K562 (cell line): ENCODE measurements around the gene MBNL2. TPM values are rescaled to one million over a fixed set of nuclear protein-coding genes. Genes with fewer than 3 reads are reported as not detected.

Experiments
- ATAC-seq: fragments of 200-7000 bp; cut with Tn5 transposase; 3 replicates; pipeline ENCODE4 v1.9.1; 2020; ENCODE audit warnings: moderate library complexity
- BruUV-seq: library from RNA; stranded (reverse); fragments of 400-500 nt; replicated peaks from 2 replicates; lab custom pipeline; 2021; lab: Mats Ljungman, UMichigan
- CTCF ChIA-PET: fragments of 300-600 bp; formaldehyde crosslinking; extraction: SDS; loops from one replicate; lab custom pipeline; 2021; ENCODE audit warnings: low intra/inter-chr PET ratio; lab: Yijun Ruan, JAX
- POLR2A ChIA-PET: fragments of 300-600, 350-650 bp; sonication (Branson Sonifier 250); formaldehyde crosslinking; extraction: SDS; loops from one replicate; lab custom pipeline; 2021; ENCODE audit warnings: antibody characterized with exemption, inconsistent platforms; lab: Yijun Ruan, JAX
- DNase-seq, 4 experiments: peaks; one replicate each; pipeline versions ENCODE4 v3.0.0 to v3.0.0-alpha.2; 2011 to 2018; ENCODE audit warnings: low spot score in 3 of 4, mixed read lengths in 3 of 4; ENCODE audit errors: extremely low read depth in 1 of 4
- FAIRE-seq: peaks from 2 replicates; lab custom pipeline; 2011; peaks lifted over from hg19 to GRCh38; lab: Jason Lieb, UNC
- H2AFZ ChIP-seq: 2 replicates; pipeline ENCODE4 v1.6.0; 2011; ENCODE audit warnings: low read depth, low read length, control low read depth, inconsistent platforms
- H3K27ac ChIP-seq: fragments of 200-600 bp; 3 replicates; pipeline ENCODE4 v1.8.0; 2011; ENCODE audit warnings: low read depth, mild to moderate bottlenecking, control low read depth, inconsistent platforms, low read length, moderate library complexity, mixed read lengths; ENCODE audit errors: extremely low read depth
- H3K27me3 ChIP-seq, 2 experiments: fragments of 300-600 bp in 1 of 2; 2 replicates in 1 of 2; 3 replicates in 1 of 2; pipeline versions ENCODE4 v1.6.0 to v1.8.0; 2011; ENCODE audit warnings: inconsistent platforms in 2 of 2, low read length in 2 of 2, mild to moderate bottlenecking in 1 of 2, mixed read lengths in 1 of 2, moderate library complexity in 1 of 2; ENCODE audit not compliant: control insufficient read depth in 2 of 2, insufficient read depth in 2 of 2
- H3K36me3 ChIP-seq: fragments of 300-600 bp; 3 replicates; pipeline ENCODE4 v1.8.0; 2011; ENCODE audit warnings: mild to moderate bottlenecking, low read length, inconsistent platforms; ENCODE audit not compliant: control insufficient read depth, insufficient read depth
- H3K4me1 ChIP-seq, 2 experiments: fragments of 200-600 bp in 1 of 2; replicated peaks in 1 of 2; 2 replicates in 1 of 2; 3 replicates in 1 of 2; pipeline versions ENCODE4 v1.5.1 to v1.8.0; 2011; ENCODE audit warnings: inconsistent platforms in 2 of 2, low read length in 2 of 2, mild to moderate bottlenecking in 1 of 2, mixed read lengths in 1 of 2, moderate library complexity in 1 of 2; ENCODE audit not compliant: control insufficient read depth in 2 of 2, insufficient read depth in 2 of 2
- H3K4me2 ChIP-seq: 2 replicates; pipeline ENCODE4 v1.6.1; 2011; ENCODE audit warnings: low read length, control low read depth, inconsistent platforms, mixed read lengths; ENCODE audit not compliant: insufficient read depth
- H3K4me3 ChIP-seq: fragments of 200-600 bp; sonication (generic), shearing (Covaris generic); 2 replicates; pipeline ENCODE4 v1.5.1; 2016; ENCODE audit warnings: control low read depth, inconsistent platforms
- H3K79me2 ChIP-seq: fragments of 200-600 bp; 3 replicates; pipeline ENCODE4 v1.8.0; 2011; ENCODE audit warnings: low read length, inconsistent platforms; ENCODE audit not compliant: control insufficient read depth, insufficient read depth
- H3K9ac ChIP-seq, 2 experiments: 2 replicates each; pipeline versions ENCODE4 v1.6.0 to v1.6.1; 2011; ENCODE audit warnings: low read depth in 2 of 2, low read length in 2 of 2, control low read depth in 1 of 2, inconsistent platforms in 1 of 2, mild to moderate bottlenecking in 1 of 2, mixed read lengths in 1 of 2; ENCODE audit not compliant: insufficient read depth in 1 of 2
- H3K9me1 ChIP-seq: one replicate; pipeline ENCODE4 v1.6.0; 2011; ENCODE audit warnings: inconsistent platforms, mild to moderate bottlenecking, low read length, moderate library complexity; ENCODE audit not compliant: control insufficient read depth, insufficient read depth
- H3K9me3 ChIP-seq: replicated peaks from 2 replicates; pipeline ENCODE4 v1.5.1; 2011; ENCODE audit warnings: low read depth, low read length, inconsistent platforms; ENCODE audit not compliant: control insufficient read depth, insufficient read depth
- H4K20me1 ChIP-seq: replicated peaks from 2 replicates; pipeline ENCODE4 v1.6.1; 2011; ENCODE audit warnings: low read length, inconsistent platforms, mixed read lengths; ENCODE audit not compliant: control insufficient read depth, insufficient read depth
- MECOM ChIP-seq: fragments of 250-450 bp; sonication (Bioruptor Pico); IDR thresholded peaks from 2 replicates; pipeline ENCODE4 v1.8.0; 2022; ENCODE audit warnings: inconsistent platforms
- MIER1 ChIP-seq: fragments of 450-650 bp; IDR thresholded peaks from 2 replicates; pipeline ENCODE4 v1.6.1; 2016; ENCODE audit warnings: antibody characterized with exemption, mild to moderate bottlenecking, low read depth
- PKNOX1 ChIP-seq: fragments of 450-650 bp; IDR thresholded peaks from 2 replicates; pipeline ENCODE4 v1.6.1; 2016
- SMARCE1 ChIP-seq: fragments of 450-650 bp; IDR thresholded peaks from 2 replicates; pipeline ENCODE4 v1.7.1; 2016; ENCODE audit warnings: mild to moderate bottlenecking
- WGBS: fragments of 100-300 bp; shearing (Covaris generic); methylation state at CpG from one replicate; pipeline ENCODE4 v1.1.6; 2016; ENCODE audit warnings: low coverage, mixed read lengths; ENCODE audit not compliant: insufficient coverage; ENCODE audit errors: missing lambda C conversion rate; 5-methylcytosine and 5-hydroxymethylcytosine counted together
- in situ Hi-C: fragments of 300-500 bp; cut with MboI; formaldehyde crosslinking; loops from 4 replicates; pipeline ENCODE4 v1.15.0; 2018; ENCODE audit warnings: inconsistent platforms, mixed read lengths
- intact Hi-C: fragments of 100-400 bp; cut with micrococcal nuclease; formaldehyde crosslinking; loops from 2 replicates; pipeline ENCODE4 v1.14.2; 2022
- polyA plus RNA-seq, 8 experiments: library from polyadenylated mRNA; depleted of rRNA in 4 of 8; stranded (reverse) in 5 of 8; unstranded in 3 of 8; fragments of >200 nt; fragmentation: Nextera tagmentation in 2 of 8; fragmentation: Illumina TruSeq in 1 of 8; extraction: Ambion mirVana in 2 of 8; extraction: Trizol in 1 of 8; gene quantifications; 2 replicates each; pipeline versions ENCODE4 v1.2.1 to v1.2.3, GENCODE V29; 2011 to 2014; ENCODE audit warnings: inconsistent platforms in 1 of 8, missing spikeins in 1 of 8
- total RNA-seq, 7 experiments: library from RNA; depleted of rRNA in 6 of 7; stranded (reverse); fragments of >200 nt in 6 of 7; fragmentation: Illumina TruSeq in 2 of 7; extraction: Trizol in 2 of 7; gene quantifications; 2 replicates each; pipeline versions ENCODE4 v1.2.1 to v1.2.3, GENCODE V29; 2011 to 2021; ENCODE audit warnings: low replicate concordance in 1 of 7

Gene MBNL2
- total and polyA plus RNA-seq, 9 of the 15 experiments (the other 6 are each of a cell fraction or from before 2014, with no cell fraction given) = 7.0 to 24.8 (median 13.8) TPM

- TF ChIP-seq MIER1 = no peak
- no peak for TF ChIP-seq MECOM (CRISPR knock-in tag)
- ATAC-seq = peak; percentile 39; the same call in 2 of the 3 replicates
- no TSS peak for BruUV-seq
- ChIA-PET CTCF (no interaction called here), POLR2A (interaction anchor here (0.7 kb wide), 1 partner anchor 18 kb away, joined by 3 read pairs; no protein-coding TSS in a partner anchor)
- peaks cover 4% of the 10 kb centered on the region for H3K9me1 ChIP-seq
- no peak overlapping the region for H3K4me3 ChIP-seq
- peaks cover 84% of the 10 kb centered on the region for H3K79me2 ChIP-seq
- H2AFZ ChIP-seq = no peak overlapping the region
- 79% methylated on average over 2 of the region's 4 CpGs for WGBS
- in situ Hi-C loops (no loop called here), intact Hi-C loops (no loop called here)
- FAIRE-seq = no peak
- no peaks in the 10 kb centered on the region for H3K9me3 ChIP-seq
- no peaks in the 10 kb centered on the region for H3K4me1 ChIP-seq
- no peak for DNase-seq
- no peak overlapping the region for H3K9ac ChIP-seq
- peaks cover 18% of the 10 kb centered on the region for H3K36me3 ChIP-seq
- no peaks in the 10 kb centered on the region for H3K27me3 ChIP-seq
- H3K27ac ChIP-seq = no peak overlapping the region
- no peak overlapping the region for H3K4me2 ChIP-seq
- peaks cover 17% of the 10 kb centered on the region for H4K20me1 ChIP-seq
Measured at GRCh38 chr13:97280478-97280877, 58.3 kb downstream of the MBNL2 start.

DNA sequence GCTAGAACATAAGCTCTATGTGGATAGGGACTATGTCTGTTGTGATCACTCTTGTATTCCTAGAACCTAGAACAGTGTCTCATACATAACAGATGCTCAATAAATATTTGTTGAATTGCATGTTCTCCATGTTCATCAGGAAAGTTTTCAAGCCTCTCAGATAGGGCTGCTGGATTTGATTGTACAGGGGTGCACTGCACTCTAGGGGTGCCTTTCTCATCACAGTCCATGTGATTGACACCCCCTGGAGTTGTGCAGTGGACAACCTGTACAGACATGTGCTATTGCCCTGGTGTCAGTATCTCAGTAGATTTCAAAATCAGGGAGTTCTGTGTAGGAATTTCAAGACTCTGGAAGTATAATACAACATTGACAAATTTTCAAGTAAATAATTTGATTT, 58.9 kb downstream of the MBNL2 start:
- Histone ChIP-seq H3K27me3 (no peaks in the 10 kb centered on the region), H4K20me1 (peaks cover 17% of the 10 kb centered on the region), H3K9me3 (no peaks in the 10 kb centered on the region), H3K27ac (no peak overlapping the region), H3K4me2 (no peak overlapping the region), H3K4me3 (no peak overlapping the region), H3K4me1 (no peaks in the 10 kb centered on the region), H3K9me1 (peaks cover 4% of the 10 kb centered on the region), H3K79me2 (peaks cover 84% of the 10 kb centered on the region)
- ATAC-seq (peak; percentile 45), DNase-seq (no peak)
- intact Hi-C loops = no loop called here
- POLR2A ChIA-PET = interaction anchor here (0.7 kb wide), 1 partner anchor 19 kb away, joined by 3 read pairs; no protein-coding TSS in a partner anchor
- in situ Hi-C loops = no loop called here
- BruUV-seq = no TSS peak
- CTCF ChIA-PET = no interaction called here
- TF ChIP-seq SMARCE1 (no peak), PKNOX1 (peak; percentile 43; the same call in 1 of the 2 replicates)
- TF ChIP-seq, all 486 proteins: peak for 1
- Histone ChIP-seq H3K36me3 (peaks cover 12% of the 10 kb centered on the region), H3K9ac (no peak overlapping the region), H2AFZ (no peak overlapping the region)
- FAIRE-seq = no peak
